HG03139 (cell line): ENCODE measurements around the gene CDK8.
"Not testable (repeated sequence)": the region's sequence is repeated elsewhere in the genome, so short reads cannot be mapped to it uniquely, and the experiment has no call there.

Experiments
- ATAC-seq: cut with Tn5 transposase; IDR thresholded peaks from one replicate; pipeline ENCODE4 v1.9.1; 2021; ENCODE audit not compliant: unreplicated experiment

CDK8 gene

DNA sequence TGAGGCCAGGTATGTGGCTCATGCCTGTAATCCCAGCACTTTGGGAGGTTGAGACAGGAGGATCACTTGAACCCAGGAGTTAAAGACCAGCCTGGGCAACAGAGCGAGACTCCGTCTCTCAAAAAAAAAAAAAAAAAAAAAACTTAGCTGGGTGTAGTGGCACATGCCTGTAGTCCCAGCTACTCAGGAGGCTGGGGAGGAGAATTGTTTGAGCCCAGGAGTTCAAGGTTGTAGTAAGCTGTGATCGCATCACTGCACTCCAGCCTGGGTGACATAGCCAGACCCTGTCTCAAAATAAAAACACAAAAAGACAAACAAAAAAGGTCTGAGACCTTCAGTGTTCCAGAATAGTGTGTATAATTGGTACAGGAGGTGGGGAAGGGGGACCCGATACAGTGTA, 1.9 kb upstream of the CDK8 start:
- not testable (repeated sequence) for ATAC-seq

DNA sequence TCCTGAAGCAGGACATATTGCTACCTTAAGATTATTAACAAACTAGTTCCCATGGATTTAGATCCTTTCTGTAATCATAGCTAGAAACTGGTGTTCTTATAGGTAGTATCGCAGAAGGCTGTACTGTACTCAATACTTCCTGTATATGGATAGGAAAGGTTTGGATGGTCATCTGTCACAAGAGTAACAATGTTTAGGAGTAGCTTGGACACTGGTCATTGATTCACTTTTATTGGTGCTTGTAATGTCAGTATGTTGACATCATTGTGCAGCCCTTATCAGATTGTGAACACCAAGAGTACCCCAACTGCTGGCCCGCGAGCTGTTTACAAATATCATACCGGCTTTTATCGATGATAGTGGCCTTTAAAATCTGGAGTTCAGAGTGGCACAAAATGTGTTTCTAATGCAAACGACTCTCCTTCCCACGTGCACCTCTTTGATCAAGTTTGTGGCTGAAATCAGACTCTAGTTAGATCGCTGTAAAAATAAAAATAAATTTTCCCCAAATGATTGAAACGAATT, 605 bp upstream of the CDK8 start:
- ATAC-seq, result no peak

DNA sequence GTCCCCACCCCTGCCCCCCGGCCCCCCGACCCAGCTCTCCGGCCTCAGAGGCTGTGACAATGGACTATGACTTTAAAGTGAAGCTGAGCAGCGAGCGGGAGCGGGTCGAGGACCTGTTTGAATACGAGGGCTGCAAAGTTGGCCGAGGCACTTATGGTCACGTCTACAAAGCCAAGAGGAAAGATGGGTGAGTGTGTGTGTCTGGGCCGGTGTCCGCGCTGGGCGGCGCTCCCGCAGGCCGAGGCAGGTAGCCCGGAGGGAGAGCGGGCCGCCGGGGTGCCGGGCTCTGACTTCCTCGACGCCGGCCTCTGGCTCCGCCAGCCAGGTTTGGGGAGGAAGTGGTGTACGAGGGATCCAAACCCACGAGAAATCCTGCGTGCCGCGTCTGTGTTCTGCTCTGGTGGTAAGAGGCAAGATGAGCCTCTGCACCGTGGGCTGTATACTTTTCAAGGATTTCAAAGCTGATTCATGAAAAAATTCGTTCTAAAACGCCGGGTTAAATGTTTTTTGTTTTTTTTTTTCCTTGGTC, 718 bp downstream of the CDK8 start:
- peak; percentile 34 for ATAC-seq

DNA sequence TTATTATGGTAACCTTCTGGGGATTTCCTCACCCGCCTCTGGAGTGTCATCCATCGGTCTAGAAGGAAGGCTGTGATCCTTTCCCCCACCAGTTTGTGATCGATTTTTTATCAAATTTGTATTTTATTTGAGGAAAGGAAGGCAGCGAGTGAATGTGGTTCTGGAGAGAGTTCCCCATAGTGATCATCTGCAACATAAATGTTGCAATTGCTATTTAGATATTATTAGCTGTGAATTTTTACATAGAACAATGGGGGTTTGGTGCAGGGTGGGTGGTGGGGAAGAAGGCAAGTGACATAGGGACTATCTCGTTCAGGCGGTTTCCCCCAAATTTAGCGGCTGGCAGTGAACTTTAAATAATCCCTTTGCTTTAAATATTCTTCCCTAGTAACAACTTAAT, 1.2 kb downstream of the CDK8 start:
- no peak for ATAC-seq

DNA sequence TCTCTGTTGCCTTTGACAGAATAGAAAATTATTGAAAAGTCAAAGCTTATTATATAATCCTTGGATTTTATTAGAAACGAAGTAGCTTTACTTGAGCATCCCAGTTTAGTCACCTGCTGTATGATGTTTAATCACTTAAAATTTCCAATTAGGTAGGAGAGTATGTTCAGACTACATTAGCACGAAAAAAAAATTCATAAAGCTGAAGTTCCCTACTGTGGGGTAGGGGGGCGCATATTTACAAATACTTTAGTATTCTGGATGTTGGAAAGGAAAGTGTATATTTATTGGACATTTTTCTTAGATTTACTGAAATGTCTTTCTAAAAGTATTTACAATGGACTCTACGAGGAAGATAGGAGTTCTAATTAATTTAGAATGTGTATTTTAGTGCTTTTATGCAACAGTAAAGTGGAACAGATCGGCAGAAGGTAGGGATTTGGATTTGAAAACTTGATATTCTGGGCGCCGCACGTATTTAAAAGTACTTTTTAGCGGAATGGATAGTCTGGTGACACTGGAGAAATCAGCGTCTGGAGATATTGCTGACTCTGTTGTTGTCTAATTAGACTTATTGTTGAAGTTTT, 1.9 kb downstream of the CDK8 start:
- ATAC-seq, result no peak

DNA sequence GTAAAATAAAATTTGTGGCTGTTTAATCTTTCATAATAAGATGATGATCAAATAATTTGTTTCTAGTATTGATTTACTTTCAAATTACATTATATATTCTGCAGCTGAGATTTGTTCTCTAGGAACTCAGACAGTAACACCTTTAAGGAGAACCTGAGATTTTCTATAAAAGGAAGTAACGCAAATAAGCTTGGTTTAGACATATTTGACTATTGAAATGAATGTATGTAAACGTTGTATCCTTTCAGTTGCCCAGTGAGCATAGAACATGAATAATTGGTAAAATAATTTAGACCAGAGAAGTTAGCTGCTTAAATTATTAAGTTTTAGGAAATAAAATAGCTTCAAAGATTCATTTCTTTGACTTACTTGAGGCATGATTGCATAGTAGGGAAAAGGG, 3.1 kb downstream of the CDK8 start:
- ATAC-seq, result no peak

DNA sequence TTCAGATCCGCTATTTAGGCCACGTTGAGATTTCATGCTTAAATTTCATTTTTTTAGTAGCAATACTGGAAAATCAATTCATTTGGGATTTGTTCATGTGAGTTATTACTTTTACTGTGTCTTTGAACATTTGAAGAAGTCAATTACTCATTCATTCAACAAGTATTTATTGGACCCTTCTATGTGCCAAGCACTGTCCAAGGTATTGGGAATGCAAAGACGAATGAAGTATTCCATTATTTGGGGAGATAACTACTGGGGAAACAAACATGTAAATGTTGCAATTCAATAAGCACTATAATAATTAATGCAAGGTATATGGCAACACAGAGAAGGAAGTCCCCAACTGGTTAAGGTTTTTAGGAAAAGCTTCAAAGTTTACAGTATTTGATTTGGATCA, 5.7 kb downstream of the CDK8 start:
- ATAC-seq, result no peak

DNA sequence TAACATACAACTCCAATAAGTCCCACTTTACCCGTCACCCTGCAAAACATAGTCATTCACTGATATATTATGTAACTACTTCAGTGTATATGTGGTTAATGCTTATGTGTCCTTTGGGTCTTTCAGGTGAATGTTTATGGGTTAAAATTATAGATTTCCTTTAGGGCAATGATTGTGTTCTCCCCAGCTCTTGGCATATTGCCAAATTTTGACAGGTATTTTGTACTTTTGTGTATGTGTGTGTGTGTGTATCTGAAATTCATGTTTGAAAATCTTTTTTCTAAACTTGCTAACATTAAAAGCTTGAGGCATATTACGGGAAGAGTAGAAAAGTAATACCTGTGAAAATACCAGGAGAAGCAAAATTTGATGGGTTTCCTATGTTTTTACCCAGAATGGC, 8.2 kb downstream of the CDK8 start:
- no peak for ATAC-seq

DNA sequence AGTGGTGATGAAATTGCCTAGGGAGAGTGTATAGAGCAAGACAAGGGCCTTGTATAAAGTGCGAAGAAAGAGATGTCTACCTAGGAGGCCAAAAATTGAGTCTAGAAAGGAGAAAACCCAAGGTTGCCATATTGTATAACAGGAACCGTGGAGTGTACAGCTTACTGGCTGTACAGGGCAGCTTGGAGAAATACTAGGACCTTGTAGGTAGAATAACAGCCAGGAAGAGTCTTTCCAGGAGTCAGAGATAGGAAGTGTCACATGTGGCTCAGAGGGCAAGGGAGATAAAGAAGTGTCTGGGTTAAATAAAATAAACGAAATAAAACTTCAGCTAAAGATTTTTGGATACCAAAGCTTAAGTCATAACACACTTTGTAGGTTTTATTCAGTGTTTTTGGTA, 12.4 kb downstream of the CDK8 start:
- ATAC-seq, result no peak

DNA sequence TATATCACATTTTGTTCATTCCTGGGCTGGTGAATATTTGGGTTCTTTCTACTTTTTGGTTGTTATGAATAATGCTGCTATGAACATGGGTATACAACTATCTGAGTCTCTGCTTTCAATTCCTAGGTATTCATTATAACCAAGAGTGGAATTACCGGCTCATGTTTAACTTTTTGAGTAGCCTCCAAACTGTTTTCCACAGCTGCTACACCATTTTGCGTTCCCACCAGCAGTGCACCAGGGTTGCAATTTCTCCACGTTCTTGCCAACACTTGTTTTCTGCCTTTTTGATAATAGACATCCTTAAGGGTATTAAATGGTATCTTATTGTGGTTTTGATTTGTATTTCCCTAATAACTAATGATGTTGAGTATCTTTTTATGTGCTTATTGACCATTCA, 16.8 kb downstream of the CDK8 start:
- no peak for ATAC-seq

DNA sequence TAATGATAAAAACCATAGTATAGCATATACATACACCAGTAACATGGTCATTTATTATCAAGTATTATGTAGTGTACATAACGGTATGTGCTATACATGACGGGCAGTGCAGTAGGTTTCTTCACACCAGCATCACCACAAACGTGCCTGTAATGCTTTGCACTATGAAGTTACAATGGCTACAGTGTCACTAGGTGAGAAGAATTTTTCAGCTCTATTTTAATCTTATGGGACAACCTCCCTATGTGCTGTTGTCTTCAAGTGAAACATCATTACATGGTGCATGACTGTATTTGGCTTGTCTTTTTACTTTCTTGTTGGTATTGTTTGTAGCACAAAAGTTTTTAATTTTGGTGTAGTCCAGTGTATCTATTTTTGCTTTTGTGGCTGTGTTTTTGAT, 18.7 kb downstream of the CDK8 start:
- no peak for ATAC-seq

DNA sequence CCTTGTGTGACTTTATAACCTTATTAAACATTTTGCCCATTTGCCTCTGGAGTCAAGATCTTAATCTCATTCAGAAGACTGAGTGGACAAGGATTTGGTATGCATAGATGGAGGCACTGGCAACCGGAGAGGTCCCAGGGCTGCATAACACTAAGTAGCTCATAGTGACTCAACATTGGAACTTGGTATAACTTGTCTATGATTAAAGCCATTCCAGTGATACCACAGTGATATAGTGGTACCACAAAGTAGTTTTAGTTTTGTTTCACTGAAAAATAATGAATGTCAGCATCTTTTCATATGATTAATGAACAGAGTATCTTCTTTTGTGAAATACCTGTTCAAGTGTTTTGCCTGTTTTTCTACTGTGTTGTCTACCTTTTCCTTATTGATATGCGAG, 26.4 kb downstream of the CDK8 start:
- no peak for ATAC-seq

DNA sequence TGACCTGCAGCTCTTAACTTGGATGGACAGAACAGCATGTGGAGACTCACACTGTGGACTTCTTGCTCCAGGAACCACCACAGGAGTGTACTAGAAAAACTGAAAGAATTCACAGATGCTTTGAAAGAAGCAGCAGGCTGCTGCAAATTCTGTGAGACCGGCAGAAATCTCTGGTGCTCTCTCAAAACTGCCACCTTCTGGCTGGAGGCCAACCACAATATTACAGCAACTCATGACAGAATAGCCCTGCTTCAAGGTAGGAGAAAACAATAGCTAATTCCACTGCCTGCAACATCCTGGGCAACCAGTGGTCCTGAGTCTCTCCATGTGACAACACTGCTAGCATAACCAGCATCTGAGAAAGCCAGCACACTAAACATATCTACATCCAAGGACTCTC, 26.9 kb downstream of the CDK8 start:
- ATAC-seq, result no peak

DNA sequence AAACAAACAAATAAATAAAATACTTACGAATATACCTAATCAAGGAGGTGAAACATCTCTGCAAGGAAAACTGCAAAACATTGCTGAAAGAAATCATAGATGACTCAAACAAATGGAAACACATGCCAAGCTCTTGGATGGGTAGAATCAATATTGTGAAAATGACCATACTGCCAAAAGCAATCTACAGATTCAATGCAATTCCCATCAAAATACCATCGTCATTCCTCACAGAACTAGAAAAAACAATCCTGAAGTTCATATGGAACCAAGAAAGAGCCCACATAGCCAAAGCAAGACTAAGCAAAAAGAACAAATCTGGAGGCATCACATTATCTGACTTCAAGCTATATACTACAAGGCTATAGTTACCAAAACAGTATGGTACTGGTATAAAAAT, 32.0 kb downstream of the CDK8 start:
- ATAC-seq, result not testable (repeated sequence)

DNA sequence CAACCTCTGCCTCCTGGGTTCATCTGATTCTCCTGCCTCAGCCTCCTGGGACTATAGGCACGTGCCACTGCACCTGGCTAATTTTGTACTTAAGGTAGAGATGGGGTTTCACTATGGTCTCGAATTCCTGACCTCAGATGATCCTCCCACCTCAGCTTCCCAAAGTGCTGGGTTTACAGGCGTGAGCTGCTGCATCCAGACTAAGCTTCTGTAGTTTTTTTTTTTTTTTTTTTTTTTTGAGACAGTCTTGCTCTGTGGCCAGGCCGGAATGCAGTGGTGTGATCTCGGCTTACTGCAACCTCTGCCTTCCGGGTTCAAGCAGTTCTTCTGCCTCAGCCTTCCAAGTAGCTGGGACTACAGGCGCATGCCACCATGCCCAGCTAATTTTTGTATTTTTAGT, 34.9 kb downstream of the CDK8 start:
- ATAC-seq, result not testable (repeated sequence)

DNA sequence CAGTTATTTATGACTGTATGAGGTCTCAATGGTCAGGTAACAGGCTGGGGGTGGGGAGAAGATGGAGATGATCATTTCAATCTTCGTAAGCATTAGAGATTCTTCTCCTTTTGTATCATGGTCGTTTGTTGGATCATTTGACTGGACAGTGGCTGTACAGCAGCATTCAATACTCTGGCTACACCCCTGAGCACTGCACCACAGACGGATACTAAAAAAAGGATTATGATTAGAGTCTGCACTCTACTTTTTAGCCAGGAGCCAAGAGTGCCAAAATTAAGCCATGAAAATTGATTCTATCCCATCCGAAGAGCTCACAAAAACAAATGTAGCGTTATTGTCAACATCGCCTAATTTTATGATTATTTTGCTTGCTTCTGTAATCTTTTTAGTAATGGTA, 41.9 kb downstream of the CDK8 start:
- no peak for ATAC-seq

DNA sequence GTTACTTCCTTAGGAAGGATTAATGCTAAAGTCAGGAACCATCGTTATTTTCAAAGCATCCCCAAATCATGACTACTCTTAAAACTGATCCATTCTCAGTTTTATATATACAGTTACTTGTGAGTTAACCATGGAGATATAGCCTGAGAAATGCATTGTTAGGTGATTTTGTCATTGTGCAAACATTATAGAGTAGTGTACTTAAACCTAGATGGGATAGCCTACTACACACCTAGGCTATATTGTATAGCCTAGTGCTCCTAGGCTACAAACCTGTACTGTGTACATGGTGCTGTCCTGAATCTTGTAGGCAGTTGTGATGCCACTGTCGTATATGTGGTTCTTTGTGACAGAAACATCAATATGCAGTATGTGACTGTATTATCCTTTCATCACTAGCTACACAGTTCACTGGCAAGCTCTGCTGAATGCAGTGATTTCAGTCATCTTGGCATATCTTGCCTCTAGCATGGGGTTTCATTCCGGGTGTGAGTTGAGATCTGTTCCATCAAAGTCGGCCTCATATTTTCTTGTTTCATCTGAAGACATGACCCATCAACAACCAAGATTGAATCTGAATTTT, 45.3 kb downstream of the CDK8 start:
- ATAC-seq, result no peak

DNA sequence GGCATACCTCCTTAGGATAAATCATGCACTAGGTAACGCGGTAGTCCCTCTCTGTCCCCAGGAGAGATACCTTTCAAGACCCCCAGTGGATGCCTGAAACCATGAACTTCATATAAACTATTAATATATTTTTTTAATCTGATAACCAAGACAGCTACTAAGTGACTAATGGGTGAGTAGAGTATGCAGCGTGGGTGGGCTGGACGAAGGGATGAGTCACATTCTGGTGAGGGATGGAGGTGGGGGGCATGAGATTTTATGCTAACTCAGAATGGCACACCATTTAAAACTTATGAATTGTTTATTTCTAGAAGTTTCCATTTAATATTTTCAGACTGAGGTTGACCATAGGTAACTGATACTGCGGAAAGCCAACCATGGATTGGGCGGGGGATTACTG, 46.2 kb downstream of the CDK8 start:
- ATAC-seq, result no peak

DNA sequence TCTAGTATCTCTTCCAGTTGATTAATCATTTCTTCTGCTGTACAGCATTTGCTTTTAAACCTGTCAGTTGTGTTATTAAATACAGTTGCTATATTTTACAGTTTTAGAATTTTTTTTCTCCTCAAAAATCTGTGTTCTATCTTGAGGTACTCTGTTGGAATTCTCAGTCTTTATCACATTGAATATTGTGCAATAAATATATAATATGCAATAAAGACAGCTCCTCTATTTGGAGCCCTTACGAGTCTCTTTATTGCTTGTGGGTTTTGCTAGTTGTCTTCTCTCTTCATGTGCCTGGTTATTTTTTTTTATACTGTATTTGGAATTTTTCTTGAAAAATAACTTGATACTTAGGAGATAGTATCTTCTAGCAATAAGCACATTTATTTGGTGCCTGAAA, 51.7 kb downstream of the CDK8 start:
- ATAC-seq, result no peak

DNA sequence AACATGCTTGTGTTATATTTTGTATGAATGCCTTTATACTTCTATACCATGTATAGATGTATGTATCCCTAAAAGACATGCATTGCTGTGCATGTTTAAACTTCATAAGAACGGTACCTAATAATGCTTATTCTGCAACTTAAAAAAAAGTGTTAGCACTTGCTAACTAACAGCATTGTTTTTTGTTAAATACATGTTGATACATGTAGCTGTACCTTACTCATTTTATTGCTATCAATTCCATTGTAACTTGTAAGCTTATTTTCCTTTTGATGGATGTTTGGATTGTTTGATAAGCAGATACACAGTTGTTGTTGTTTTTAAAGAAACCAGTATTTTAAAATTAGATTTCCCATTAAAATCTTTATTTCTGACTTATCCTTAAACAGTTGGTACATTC, 53.8 kb downstream of the CDK8 start:
- ATAC-seq, result no peak

DNA sequence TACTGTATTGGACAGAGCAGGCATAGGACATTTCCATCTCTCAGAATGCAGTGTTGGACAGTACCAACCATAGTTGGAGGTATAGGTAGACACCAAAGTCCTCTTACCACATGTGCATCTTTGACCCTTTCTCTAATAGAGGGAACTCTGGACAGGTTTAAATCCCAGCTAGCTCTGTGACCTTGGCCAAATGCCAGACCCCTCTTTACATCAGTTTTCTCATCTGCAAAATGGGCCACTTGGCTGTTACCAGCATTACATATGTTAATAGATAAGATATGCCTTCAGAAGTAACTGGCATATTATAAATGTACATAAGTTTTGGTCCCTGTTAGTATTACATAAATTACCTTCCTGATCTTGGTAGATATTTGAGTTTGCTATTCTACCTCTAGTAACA, 54.3 kb downstream of the CDK8 start:
- ATAC-seq, result no peak

DNA sequence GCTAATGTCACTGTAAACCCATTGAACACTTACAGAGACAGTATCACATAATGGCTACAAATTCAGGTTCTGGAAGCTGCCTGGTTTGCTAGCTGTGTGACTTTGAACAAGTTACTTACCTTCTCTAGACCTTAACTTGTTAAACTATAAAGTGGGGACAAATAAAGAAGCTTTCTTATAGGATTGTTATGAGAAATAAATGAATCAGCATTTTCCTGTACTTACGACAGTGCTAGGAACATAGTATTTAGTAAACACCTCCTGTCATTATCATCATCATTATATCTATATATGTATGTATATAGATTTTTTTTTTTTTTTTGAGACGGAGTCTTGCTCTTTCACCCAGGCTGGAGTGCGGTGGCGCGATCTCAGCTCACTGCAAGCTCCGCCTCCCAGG, 54.9 kb downstream of the CDK8 start:
- no peak for ATAC-seq

DNA sequence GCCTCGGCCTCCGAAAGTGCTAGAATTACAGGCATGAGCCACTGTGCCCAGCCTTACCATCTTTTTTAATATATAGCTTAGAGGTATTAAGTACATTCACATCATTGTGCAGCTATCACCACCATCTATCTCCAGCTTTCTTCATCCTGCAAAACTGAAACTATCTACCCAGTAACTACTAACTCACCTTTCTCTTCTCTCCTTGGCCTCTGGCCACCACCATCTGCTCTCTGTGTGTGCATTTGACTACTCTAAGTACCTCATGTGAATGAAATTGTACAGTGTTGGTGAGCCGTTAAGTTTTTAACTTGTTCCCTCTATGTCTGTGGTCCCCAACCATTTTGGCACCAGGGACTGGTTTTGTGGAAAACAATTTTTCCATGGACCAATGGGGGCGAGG, 56.1 kb downstream of the CDK8 start:
- ATAC-seq, result no peak
